Keratinocyte (primary cell): ENCODE results near the gene CSK.

Experiments used
- CTCF ChIP-seq, 3 experiments: IDR thresholded peaks in 1 of 3; conservative IDR thresholded peaks in 1 of 3; optimal IDR thresholded peaks in 1 of 3; 2 replicates in 2 of 3; 3 replicates in 1 of 3; pipeline versions ENCODE3 to v1.5.1; 2011; ENCODE audit warnings: low read length in 3 of 3, mild to moderate bottlenecking in 3 of 3, moderate library complexity in 2 of 3, control low read depth in 1 of 3, inconsistent platforms in 1 of 3; ENCODE audit not compliant: insufficient read depth in 2 of 3; ENCODE audit errors: extremely low read depth in 1 of 3
- EZH2 ChIP-seq: IDR thresholded peaks from one replicate; pipeline ENCODE4 v1.6.1; 2012; ENCODE audit warnings: inconsistent platforms, mild to moderate bottlenecking, low read length, moderate library complexity

- TF ChIP-seq EZH2 (no peak), CTCF (optimal IDR thresholded peaks at IDR 0.05 in 1 of 3, IDR thresholded peaks at IDR 0.05 in 1 of 3, conservative IDR thresholded peaks at IDR 0.05 in 1 of 3; ENCODE audit: extremely low read depth in 1 of 3, insufficient read depth in 2 of 3, low read length in 3 of 3) (no peak)
Measured at GRCh38 chr15:74823324-74823723, 41.4 kb downstream of the CSK start.
